ENCODE data around the gene SATL1.
"Not testable (repeated sequence)": the region's sequence is repeated elsewhere in the genome, so short reads cannot be mapped to it uniquely, and the experiment has no call there.

Gene SATL1

DNA sequence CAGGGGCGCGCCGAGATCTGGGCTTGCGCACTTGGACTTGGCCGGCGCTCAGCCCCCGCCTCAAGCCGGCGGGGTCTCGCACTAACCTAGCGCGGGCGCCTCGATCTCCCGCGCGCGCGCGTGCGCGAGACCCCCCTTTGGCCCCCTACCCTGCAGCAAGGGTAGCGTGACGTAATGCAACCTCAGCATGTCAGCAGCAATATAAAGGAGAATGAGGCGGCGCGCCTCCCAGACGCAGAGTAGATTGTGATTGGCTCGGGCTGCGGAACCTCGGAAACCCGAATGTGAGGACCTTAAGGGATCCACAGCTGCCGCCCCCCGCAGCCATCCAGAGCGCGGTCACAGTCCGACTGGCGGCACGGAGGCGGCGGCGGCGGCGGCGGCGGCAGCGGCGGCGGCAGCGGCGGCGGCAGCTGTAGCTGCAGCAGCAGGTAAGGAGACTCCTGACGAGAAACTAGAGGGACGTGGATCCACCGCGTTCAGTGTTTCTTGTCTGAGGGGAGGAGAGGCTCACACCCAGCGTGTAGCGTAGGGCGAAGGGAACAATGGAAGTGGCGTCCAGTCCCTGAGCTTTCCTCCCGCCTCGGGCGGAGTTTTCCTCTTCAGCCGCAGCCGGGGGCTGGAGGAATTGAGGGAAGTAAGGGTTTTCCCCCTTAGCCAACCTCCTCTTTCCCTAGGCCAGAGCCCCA is at the start of gene SATL1, which contains the start of gene ZNF711:
SATL1 (minus strand) TSS at position 19 of the 689 bp plus-strand sequence. CDS start 134,811 bp downstream, outside the sequence.
ZNF711 (plus strand) TSS at position 231 of the 689 bp plus-strand sequence. CDS start 3,582 bp downstream, outside the sequence.
- DNase-seq: no peak

GRCh38 chrX:85288992-85289723 is 45.6 kb upstream of the SATL1 start:
- no peak for DNase-seq

GRCh38 chrX:85285286-85285685 is 41.7 kb upstream of the SATL1 start:
- not testable (repeated sequence) for DNase-seq

DNA sequence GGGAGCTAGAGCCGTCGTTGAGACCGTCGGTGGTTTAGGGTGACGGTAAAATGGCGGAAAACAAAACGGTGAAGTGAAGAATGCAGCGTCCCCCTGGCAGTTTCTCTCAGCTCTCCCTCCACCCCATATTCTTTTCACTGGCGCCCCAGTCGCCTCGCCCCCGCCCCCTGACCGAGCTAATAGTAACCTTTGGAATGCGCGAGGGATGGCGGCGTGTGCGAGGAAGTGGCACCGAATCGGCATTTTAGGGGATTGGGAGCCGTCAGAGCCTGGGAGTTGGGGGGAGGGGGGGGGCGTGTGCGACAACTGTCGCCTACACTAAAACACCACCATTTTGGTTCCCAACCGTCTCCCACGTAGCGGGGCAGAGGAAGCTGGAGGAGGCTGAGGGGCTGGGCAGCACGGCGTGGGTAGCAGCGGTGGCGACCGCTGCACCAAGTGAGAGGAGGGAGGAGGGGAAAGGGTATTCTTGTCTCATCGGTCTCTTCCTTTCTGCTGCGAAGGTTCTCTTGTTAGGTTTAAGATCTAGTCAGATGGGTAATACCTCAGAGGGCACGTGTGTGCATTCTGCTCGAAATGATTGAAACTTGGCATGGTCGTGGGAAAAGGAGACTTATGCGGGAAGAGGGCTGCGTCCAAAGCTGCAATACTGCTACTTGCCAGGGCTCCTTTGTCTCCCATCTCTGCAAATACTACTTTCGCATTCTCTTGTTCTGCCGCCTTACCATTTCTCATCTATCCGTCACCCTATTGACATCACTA is 1.1 kb upstream of the SATL1 start:
- no peak for DNase-seq

- no peak for DNase-seq
Measured at GRCh38 chrX:85243155-85243554, 424 bp downstream of the SATL1 start.

DNA sequence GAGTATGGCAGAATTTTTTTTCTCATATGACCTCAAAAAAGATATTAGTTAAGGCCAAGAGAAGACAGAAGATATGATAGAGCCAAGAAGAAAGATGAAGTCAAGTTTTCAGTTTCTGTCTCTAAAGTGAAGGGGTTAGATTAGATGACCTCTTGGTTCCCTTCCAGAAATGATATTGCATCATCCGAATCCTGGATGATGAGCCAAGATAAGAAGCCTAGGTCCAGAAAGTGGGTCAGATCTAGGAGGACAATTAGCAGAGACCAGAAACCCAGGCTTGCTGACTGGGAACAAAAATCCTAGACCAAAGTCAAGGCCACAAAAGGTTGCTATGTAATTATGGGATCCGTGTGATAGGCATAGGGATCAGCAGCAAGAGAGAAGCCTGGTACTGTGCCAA is 20.2 kb downstream of the SATL1 start:
- DNase-seq: no peak

GRCh38 chrX:85221361-85221760 is 22.2 kb downstream of the SATL1 start:
- no peak for DNase-seq

GRCh38 chrX:85215946-85216345 is 27.6 kb downstream of the SATL1 start:
- no peak for DNase-seq

- no peak for DNase-seq
Measured at GRCh38 chrX:85213792-85214530, 29.6 kb downstream of the SATL1 start.

- no peak for DNase-seq
Measured at GRCh38 chrX:85203461-85203970, 40.1 kb downstream of the SATL1 start.

- no peak for DNase-seq
Measured at GRCh38 chrX:85196319-85196718, 47.3 kb downstream of the SATL1 start.

DNA sequence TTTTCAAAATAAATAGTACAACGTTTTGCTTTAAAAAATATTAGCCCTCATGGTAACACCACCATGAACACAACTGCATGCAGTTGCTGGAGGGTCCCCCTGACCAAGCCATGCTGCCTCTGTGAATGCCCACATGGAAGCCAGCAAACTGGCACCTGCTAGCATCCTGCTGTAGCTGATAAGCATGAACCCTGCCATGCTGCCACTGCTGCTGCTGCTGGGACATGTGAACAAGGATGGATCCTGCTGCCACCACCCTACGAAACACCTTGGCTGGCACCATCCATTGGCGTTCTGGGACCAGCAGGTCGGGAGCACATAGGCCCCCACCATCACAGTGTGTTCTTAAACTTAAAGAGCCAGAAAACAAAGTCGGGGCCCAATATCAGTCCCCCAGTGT is 83.9 kb downstream of the SATL1 start:
- no peak for DNase-seq

GRCh38 chrX:85140964-85141363 is 102.6 kb downstream of the SATL1 start:
- no peak for DNase-seq

- no peak for DNase-seq
Measured at GRCh38 chrX:85139422-85139821, 104.2 kb downstream of the SATL1 start.

GRCh38 chrX:85136409-85136808 is 107.2 kb downstream of the SATL1 start:
- no peak for DNase-seq

DNA sequence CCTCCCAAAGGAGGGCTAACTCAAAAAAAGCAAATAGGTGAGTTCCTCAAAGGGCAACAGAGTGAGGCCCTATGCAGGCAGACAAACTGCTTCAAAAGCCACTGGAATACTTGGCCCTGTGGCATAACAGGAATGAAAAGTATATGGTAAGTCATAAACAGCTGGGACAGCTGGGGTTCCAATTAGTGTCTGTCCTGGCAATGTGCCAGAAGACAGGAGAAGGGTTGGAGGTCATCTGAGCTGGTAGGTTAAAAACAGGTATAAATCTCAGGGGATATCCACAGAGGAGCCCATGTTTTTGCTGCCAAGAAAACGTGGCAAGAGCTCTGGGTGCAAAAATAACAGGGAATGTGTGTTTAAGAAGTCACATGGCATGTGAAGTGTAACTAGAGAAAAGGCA is 128.3 kb downstream of the SATL1 start:
- DNase-seq: no peak

DNA sequence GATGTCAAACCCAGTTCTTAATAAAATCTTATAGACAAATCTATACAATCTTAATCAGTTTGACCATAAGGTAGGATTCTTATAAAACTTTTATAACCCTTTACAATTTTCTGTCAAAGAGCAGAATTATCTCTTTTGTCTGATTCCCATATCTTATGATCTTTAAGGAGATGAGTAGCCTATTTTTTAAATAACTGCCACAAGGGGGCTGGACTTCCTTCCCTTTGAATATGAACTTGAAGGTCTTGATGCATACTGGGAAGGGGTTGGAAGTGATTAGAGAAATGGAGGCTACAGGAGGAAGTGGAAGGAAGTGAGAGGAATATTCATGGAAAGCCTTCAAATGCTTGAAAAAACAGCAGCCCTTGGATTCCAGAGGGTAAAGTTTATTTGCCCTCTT is 128.8 kb downstream of the SATL1 start:
- DNase-seq: no peak

DNA sequence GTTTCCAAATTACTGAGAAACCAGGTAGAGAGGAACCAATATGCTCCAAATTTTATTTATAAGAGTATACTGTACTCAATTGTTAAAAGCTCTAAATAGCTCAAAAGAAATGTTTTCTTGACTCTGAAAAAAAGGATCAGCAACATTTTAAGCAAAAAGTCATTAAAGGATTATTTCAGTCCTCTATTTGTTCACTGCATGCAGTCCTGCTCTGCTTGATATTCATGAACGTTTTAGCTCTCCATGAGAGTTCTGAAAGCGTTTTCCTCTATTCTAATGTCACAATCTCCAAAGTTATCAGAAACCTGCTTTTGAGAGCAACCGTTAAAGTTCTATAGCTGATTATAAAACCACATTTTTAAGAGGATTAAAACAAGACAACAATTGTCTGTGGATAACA is 129.4 kb downstream of the SATL1 start:
- no peak for DNase-seq

DNA sequence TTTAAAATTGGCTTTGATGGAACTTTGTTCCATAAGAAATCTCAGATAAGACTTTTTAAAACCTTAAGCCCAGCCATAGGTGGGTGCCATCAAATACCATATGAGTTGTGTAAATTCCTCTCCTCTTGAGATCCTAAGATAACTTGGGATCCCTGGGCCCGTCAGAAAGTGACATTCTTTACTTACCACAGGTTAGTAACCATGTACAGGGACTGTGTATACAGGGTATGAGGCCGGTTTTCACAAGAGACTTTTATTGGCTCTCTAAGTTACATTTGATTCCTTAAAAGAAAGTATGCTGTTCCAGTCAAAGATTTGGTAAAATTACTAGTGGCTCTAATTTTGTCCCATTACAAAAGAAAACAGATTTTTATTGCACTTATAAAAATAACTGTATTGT is 129.8 kb downstream of the SATL1 start:
- DNase-seq: no peak

- DNase-seq: peak; percentile 44
Measured at GRCh38 chrX:85112293-85112692, 131.3 kb downstream of the SATL1 start.

DNA sequence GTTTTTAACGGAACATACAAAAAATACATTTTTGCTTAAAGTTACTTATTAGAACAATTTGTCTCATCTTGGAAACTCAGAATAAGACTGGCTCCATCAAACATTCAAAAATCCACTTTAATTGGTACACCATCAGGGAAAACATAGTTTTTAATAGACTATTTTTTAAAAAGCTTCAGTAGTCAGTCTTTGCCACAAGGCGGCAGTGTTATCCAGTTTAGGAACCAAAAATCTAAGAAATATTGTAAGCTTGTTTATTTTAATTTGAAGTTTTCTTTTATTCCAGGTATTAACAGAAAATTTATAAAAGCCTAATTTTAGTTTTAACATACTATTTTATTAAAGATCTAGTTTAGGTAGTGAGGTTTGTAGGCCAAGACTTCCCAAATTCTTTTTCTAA is 132.2 kb downstream of the SATL1 start:
- DNase-seq: no peak

DNA sequence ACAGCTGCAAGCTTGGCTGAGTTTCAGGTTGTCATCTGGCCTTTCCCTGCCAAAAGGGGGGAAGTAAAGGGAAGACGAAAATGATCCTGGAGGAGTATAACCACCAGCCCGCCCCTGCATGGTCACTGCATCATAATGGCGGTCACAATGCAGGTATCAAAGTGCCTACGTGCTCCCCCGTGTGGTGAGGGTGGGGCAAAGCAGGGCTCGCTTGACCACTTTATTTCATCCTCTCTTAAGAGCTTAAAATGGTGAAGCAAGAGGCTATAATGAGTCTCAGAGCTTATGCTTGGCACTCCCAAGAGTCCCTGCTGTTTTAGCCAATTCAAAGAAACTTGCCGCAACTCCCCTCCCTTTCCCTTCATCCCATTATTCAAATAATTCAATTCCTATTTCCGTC is 134.3 kb downstream of the SATL1 start:
- no peak for DNase-seq

DNA sequence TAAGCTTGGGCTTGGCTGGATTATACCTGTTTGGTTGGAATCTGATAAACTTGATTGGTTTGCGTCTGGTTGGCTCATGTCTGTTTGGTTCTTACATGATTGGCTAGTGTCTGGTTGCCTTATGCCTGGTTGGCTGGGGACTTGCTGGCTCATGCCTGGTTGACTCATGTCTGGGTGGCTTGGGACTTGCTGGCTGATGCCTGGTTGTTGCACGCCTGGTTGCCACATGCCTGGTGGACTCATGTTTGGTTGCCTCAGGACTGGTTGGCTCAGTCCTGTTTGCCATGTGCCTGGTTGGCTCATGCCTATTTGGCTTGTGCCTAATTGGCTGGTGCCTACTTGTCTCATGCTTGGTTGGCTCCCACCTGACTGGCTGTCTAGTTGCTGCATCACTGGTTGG is 135.4 kb downstream of the SATL1 start:
- no peak for DNase-seq
